ENCODE measurements around the gene SLC23A1. TPM values are rescaled to one million over a fixed set of nuclear protein-coding genes. Genes with fewer than 3 reads are reported as not detected.

The SLC23A1 gene
- polyA plus RNA-seq, 2 of the 4 experiments (the other 2 are of a cell fraction) = 4.3 to 7.7 TPM

- 92% methylated on average over 58 of the region's 76 CpGs for WGBS (ENCODE audit: missing lambda C conversion rate)
- DNase-seq (ENCODE audit: low read depth in 1 of 2, low spot score in 1 of 2) (no peak), FAIRE-seq (no peak), ATAC-seq (no peak)
- no peaks in the 10 kb centered on the region for H3K9me3 ChIP-seq
- peaks cover 38% of the 10 kb centered on the region for H3K4me1 ChIP-seq
- ChIA-PET CTCF (interaction anchor here (1.1 to 1.5 kb wide), 3 partner anchors 12 to 106 kb away, joined by 3 read pairs; partner anchors contain the start of gene PAIP2), POLR2A (interaction anchor here (1.3 kb wide), 1 partner anchor 102 kb away, joined by 4 read pairs; the partner anchor contains the start of gene MATR3)
- TF ChIP-seq FOSB (CRISPR knock-in tag; IDR thresholded peaks at IDR 0.05) (no peak), POLR2AphosphoS2 (conservative IDR thresholded peaks at IDR 0.05; ENCODE audit: low read length) (no peak), MAZ (IDR thresholded peaks at IDR 0.05; ENCODE audit: borderline replicate concordance, low read depth, low read length) (no peak), EHMT2 (IDR thresholded peaks at IDR 0.05; ENCODE audit: low read depth) (no peak), RAD21 (conservative IDR thresholded peaks at IDR 0.05 in 1 of 2, IDR thresholded peaks at IDR 0.05 in 1 of 2) (no peak), TP53 (CRISPR knock-in tag; IDR thresholded peaks at IDR 0.05) (no peak), RCOR1 (IDR thresholded peaks at IDR 0.05; ENCODE audit: low read depth, low read length) (no peak), KDM5A (IDR thresholded peaks at IDR 0.05) (no peak), JUN (IDR thresholded peaks at IDR 0.05) (no peak), CBX2 (IDR thresholded peaks at IDR 0.05; ENCODE audit: borderline replicate concordance, low read depth) (no peak), MAFK (IDR thresholded peaks at IDR 0.05; ENCODE audit: partially characterized antibody) (no peak), CHD4 (IDR thresholded peaks at IDR 0.05; ENCODE audit: borderline replicate concordance) (no peak), CBX8 (IDR thresholded peaks at IDR 0.05) (no peak), GATA3 (IDR thresholded peaks at IDR 0.05; ENCODE audit: borderline replicate concordance) (no peak), HEYL (CRISPR knock-in tag; IDR thresholded peaks at IDR 0.05) (no peak), BHLHE40 (IDR thresholded peaks at IDR 0.05; ENCODE audit: low read depth, low read length) (no peak), CHD2 (IDR thresholded peaks at IDR 0.05; ENCODE audit: low read length, partially characterized antibody) (no peak)
- no peak within 1 kb of the TSS for H3K27ac ChIP-seq
- H3K4me3 ChIP-seq = no peak within 1 kb of the TSS
- H3K4me2 ChIP-seq = no peak within 1 kb of the TSS
Measured at GRCh38 chr5:139394654-139395566, 11.8 kb upstream of the SLC23A1 start, which contains the start of gene PROB1. Gene PROB1, minus strand, starts transcription at chr5:139395104. Its CDS starts 23 bp downstream, at chr5:139395081.

- Histone ChIP-seq H3K4me2 (no peak overlapping the region), H3K4me1 (peaks cover 38% of the 10 kb centered on the region), H3K4me3 (no peak overlapping the region), H3K27ac (no peak overlapping the region), H3K9me3 (no peaks in the 10 kb centered on the region)
- WGBS (ENCODE audit: missing lambda C conversion rate) = 95% methylated on average over 20 of the region's 62 CpGs
- ATAC-seq (no peak), FAIRE-seq (no peak), DNase-seq (ENCODE audit: low read depth in 1 of 2, low spot score in 1 of 2) (no peak)
- ChIA-PET CTCF (interaction anchor here (1.5 kb wide), 1 partner anchor 13 kb away, joined by 3 read pairs; no protein-coding TSS in a partner anchor), POLR2A (no interaction called here)
- TF ChIP-seq BHLHE40 (IDR thresholded peaks at IDR 0.05; ENCODE audit: low read depth, low read length) = no peak
- no peak for TF ChIP-seq CBX2 (IDR thresholded peaks at IDR 0.05; ENCODE audit: borderline replicate concordance, low read depth)
- TF ChIP-seq CHD4 (IDR thresholded peaks at IDR 0.05; ENCODE audit: borderline replicate concordance) = no peak
- no peak for TF ChIP-seq BCL3 (IDR thresholded peaks at IDR 0.05)
- TF ChIP-seq EHF (CRISPR knock-in tag; IDR thresholded peaks at IDR 0.05) = no peak
Measured at GRCh38 chr5:139394123-139394653, 11.1 kb upstream of the SLC23A1 start.

GRCh38 chr5:139393497-139394122 is 10.5 kb upstream of the SLC23A1 start:
- H3K9me3 ChIP-seq = no peaks in the 10 kb centered on the region
- ATAC-seq (no peak), DNase-seq (ENCODE audit: low read depth in 1 of 2, low spot score in 1 of 2) (no peak), FAIRE-seq (no peak)
- H3K4me1 ChIP-seq = peaks cover 42% of the 10 kb centered on the region
- H3K4me2 ChIP-seq = no peak overlapping the region
- WGBS (ENCODE audit: missing lambda C conversion rate) = 94% methylated on average over 49 of the region's 49 CpGs
- TF ChIP-seq FOXS1 (CRISPR knock-in tag; IDR thresholded peaks at IDR 0.05) (no peak), EHF (CRISPR knock-in tag; IDR thresholded peaks at IDR 0.05) (no peak), POLR2A (IDR thresholded peaks at IDR 0.05; ENCODE audit: low read length) (no peak)
- H3K27ac ChIP-seq = no peak overlapping the region
- POLR2A ChIA-PET = interaction anchor here (3.1 kb wide), 1 partner anchor 52 kb away, joined by 18 read pairs; the partner anchor contains the start of gene PAIP2
- CTCF ChIA-PET = interaction anchor here (0.6 to 1.7 kb wide), 2 partner anchors 8 to 57 kb away, joined by 3 to 5 read pairs; no protein-coding TSS in a partner anchor
- no peak overlapping the region for H3K4me3 ChIP-seq

Data from A549 (cell line).